CD4-positive, alpha-beta memory T cell (primary cell): ENCODE data around the gene PAGE4. TPM values are rescaled to one million over a fixed set of nuclear protein-coding genes. Genes with fewer than 3 reads are reported as not detected.

Experiments used
- CTCF ChIA-PET: fragments of 350-600 bp; sonication (Branson Sonifier 250); formaldehyde crosslinking; loops from one replicate; lab custom pipeline; 2021; ENCODE audit warnings: inconsistent platforms; ENCODE audit not compliant: partially characterized antibody; lab: Charles Lee
- POLR2A ChIA-PET: fragments of 350-600 bp; sonication (Branson Sonifier 250); formaldehyde crosslinking; loops from one replicate; lab custom pipeline; 2021; ENCODE audit not compliant: partially characterized antibody; lab: Charles Lee
- DNase-seq, 5 donors: peaks; one replicate each; pipeline versions ENCODE4 v3.0.0 to v3.0.0-alpha.2; 2020 to 2022; ENCODE audit warnings: mixed read lengths in 1 of 5
- H3K27ac ChIP-seq: one replicate; pipeline ENCODE4 v1.7.0; 2013; ENCODE audit warnings: low read depth, low read length
- H3K27me3 ChIP-seq: 2 replicates; pipeline ENCODE4 v1.7.0; 2013; ENCODE audit warnings: mild to moderate bottlenecking, low read length, moderate library complexity; ENCODE audit not compliant: insufficient read depth
- H3K36me3 ChIP-seq: 2 replicates; pipeline ENCODE4 v1.7.0; 2013; ENCODE audit warnings: mild to moderate bottlenecking, low read length, moderate library complexity; ENCODE audit not compliant: insufficient read depth
- H3K4me1 ChIP-seq: 2 replicates; pipeline ENCODE4 v1.7.0; 2013; ENCODE audit warnings: mild to moderate bottlenecking, low read length, moderate library complexity; ENCODE audit not compliant: insufficient read depth
- H3K4me3 ChIP-seq, 2 donors: one replicate each; pipeline ENCODE4 v1.7.0; 2013; ENCODE audit warnings: low read length in 2 of 2, mild to moderate bottlenecking in 1 of 2
- H3K9me3 ChIP-seq, 2 donors: one replicate each; pipeline ENCODE4 v1.7.0; 2013; ENCODE audit warnings: low read length in 2 of 2, control low read depth in 1 of 2; ENCODE audit not compliant: control insufficient read depth in 1 of 2
- H3K27ac Mint-ChIP-seq, 7 donors: one replicate each; pipeline ENCODE4 v1.8.0; 2020 to 2021; ENCODE audit warnings: mixed read lengths in 7 of 7, mild to moderate bottlenecking in 6 of 7, inconsistent platforms in 3 of 7, moderate library complexity in 3 of 7
- H3K27me3 Mint-ChIP-seq, 2 donors: one replicate each; pipeline ENCODE4 v1.8.0; 2020 to 2021; ENCODE audit warnings: mixed read lengths in 2 of 2
- H3K36me3 Mint-ChIP-seq, 2 donors: one replicate each; pipeline ENCODE4 v1.8.0; 2020 to 2021; ENCODE audit warnings: mixed read lengths in 2 of 2, inconsistent platforms in 1 of 2, mild to moderate bottlenecking in 1 of 2
- H3K4me1 Mint-ChIP-seq, 4 donors: one replicate each; pipeline ENCODE4 v1.8.0; 2020 to 2021; ENCODE audit warnings: mixed read lengths in 4 of 4, mild to moderate bottlenecking in 1 of 4
- H3K4me3 Mint-ChIP-seq, 8 donors: one replicate each; pipeline ENCODE4 v1.8.0; 2020 to 2021; ENCODE audit warnings: mixed read lengths in 8 of 8, mild to moderate bottlenecking in 7 of 8, moderate library complexity in 6 of 8, inconsistent platforms in 3 of 8
- H3K9me3 Mint-ChIP-seq, 8 donors: one replicate each; pipeline ENCODE4 v1.8.0; 2020 to 2021; ENCODE audit warnings: mixed read lengths in 8 of 8, mild to moderate bottlenecking in 5 of 8, inconsistent platforms in 3 of 8, moderate library complexity in 1 of 8
- intact Hi-C: fragments of 100-400 bp; cut with micrococcal nuclease; formaldehyde crosslinking; loops from one replicate; pipeline ENCODE4 v1.15.1; 2023
- polyA plus RNA-seq, 2 donors: library from polyadenylated mRNA; unstranded; fragments of 300-500 nt; fragmentation: Illumina TruSeq; gene quantifications; one replicate each; pipeline ENCODE4 v1.2.3, GENCODE V29; 2021
- total RNA-seq, 2 experiments: library from RNA; stranded (reverse); gene quantifications; one replicate each; pipeline ENCODE4 v1.2.3, GENCODE V29; 2021

The PAGE4 gene
- total and polyA plus RNA-seq, 4 experiments from 2014 or later, result not detected

GRCh38 chrX:49848275-49848674 is 19.2 kb downstream of the PAGE4 start:
- H3K4me3 ChIP-seq, result no peak overlapping the region
- no peaks in the 10 kb centered on the region for H3K4me1 ChIP-seq
- H3K36me3 Mint-ChIP-seq, result no peaks in the 10 kb centered on the region
- no peak overlapping the region for H3K27ac ChIP-seq
- intact Hi-C loops, result no loop called here
- POLR2A ChIA-PET, result no interaction called here
- no peaks in the 10 kb centered on the region for H3K4me1 Mint-ChIP-seq
- H3K27me3 ChIP-seq, result no peaks in the 10 kb centered on the region
- CTCF ChIA-PET, result interaction anchor here (0.9 kb wide), 1 partner anchor 9 kb away, joined by 3 read pairs; no protein-coding TSS in a partner anchor
- no peaks in the 10 kb centered on the region for H3K36me3 ChIP-seq
- no peak overlapping the region for H3K4me3 Mint-ChIP-seq
- H3K27ac Mint-ChIP-seq, result no peak overlapping the region
- no peaks in the 10 kb centered on the region for H3K9me3 ChIP-seq
- no peaks in the 10 kb centered on the region for H3K9me3 Mint-ChIP-seq
- H3K27me3 Mint-ChIP-seq, result peaks cover 0 to 3% of the 10 kb centered on the region in 2 donors
- no peak for DNase-seq

DNA sequence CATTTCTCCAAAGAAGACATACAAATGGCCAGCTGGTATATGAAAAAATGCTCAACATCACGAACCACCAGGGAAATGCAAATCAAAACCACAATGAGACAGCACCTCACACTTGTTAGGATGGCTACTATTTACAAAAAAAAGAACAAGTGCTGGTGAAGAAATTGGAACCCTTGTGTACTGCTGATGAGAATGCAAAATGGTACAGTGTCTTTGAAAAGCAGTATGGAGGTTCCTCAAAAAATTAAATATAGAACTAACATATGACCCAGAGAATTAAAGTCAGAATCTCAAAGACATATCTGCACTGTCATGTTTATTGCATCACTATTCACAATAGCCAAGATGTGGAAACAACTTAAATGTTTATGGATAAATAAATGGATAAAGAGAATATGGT is 20.9 kb downstream of the PAGE4 start:
- intact Hi-C loops, result no loop called here
- ChIA-PET POLR2A (no interaction called here), CTCF (no interaction called here)
- H3K36me3 ChIP-seq, result no peaks in the 10 kb centered on the region
- H3K27ac Mint-ChIP-seq, result no peak overlapping the region
- H3K36me3 Mint-ChIP-seq, result no peaks in the 10 kb centered on the region
- H3K4me1 ChIP-seq, result no peaks in the 10 kb centered on the region
- no peaks in the 10 kb centered on the region for H3K27me3 ChIP-seq
- no peaks in the 10 kb centered on the region for H3K9me3 ChIP-seq
- DNase-seq, result no peak
- peaks cover 0 to 3% of the 10 kb centered on the region in 2 donors for H3K27me3 Mint-ChIP-seq
- no peak overlapping the region for H3K4me3 ChIP-seq
- H3K27ac ChIP-seq, result no peak overlapping the region
- no peaks in the 10 kb centered on the region for H3K4me1 Mint-ChIP-seq
- no peak overlapping the region for H3K4me3 Mint-ChIP-seq
- H3K9me3 Mint-ChIP-seq, result no peaks in the 10 kb centered on the region

GRCh38 chrX:49853661-49854060 is 24.6 kb downstream of the PAGE4 start:
- Histone ChIP-seq H3K27me3 (no peaks in the 10 kb centered on the region), H3K9me3 (no peaks in the 10 kb centered on the region), H3K36me3 (no peaks in the 10 kb centered on the region), H3K27ac (no peak overlapping the region), H3K4me1 (no peaks in the 10 kb centered on the region), H3K4me3 (no peak overlapping the region)
- Mint-ChIP-seq H3K27me3 (no peaks in the 10 kb centered on the region), H3K27ac (no peak overlapping the region), H3K36me3 (no peaks in the 10 kb centered on the region), H3K9me3 (no peaks in the 10 kb centered on the region), H3K4me1 (no peaks in the 10 kb centered on the region), H3K4me3 (no peak overlapping the region)
- intact Hi-C loops, result no loop called here
- ChIA-PET POLR2A (no interaction called here), CTCF (no interaction called here)
- no peak for DNase-seq

DNA sequence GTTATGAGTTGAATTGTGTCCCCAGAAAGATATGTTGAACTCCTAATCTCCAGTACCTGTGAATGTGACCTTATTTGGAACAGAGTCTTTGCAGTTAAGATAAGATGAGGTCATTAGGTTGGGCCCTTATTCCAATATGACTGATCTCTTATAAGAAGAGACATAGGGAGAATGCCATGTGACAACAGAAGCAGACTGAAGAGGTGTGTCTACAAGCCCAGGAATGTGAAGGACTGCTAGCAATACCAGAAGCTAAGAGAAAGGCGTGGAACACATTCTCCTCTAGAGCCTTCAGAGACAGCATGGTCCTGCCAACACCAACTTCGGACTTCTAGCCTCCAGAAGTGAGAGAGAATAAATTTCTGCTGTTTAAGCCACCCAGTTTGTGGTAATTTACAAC is 27.7 kb downstream of the PAGE4 start:
- Histone ChIP-seq H3K9me3 (no peaks in the 10 kb centered on the region), H3K4me3 (no peak overlapping the region), H3K27me3 (no peaks in the 10 kb centered on the region), H3K27ac (no peak overlapping the region), H3K4me1 (no peaks in the 10 kb centered on the region), H3K36me3 (no peaks in the 10 kb centered on the region)
- POLR2A ChIA-PET, result no interaction called here
- DNase-seq, result no peak
- H3K27ac Mint-ChIP-seq, result no peak overlapping the region
- intact Hi-C loops, result no loop called here
- no peaks in the 10 kb centered on the region for H3K36me3 Mint-ChIP-seq
- H3K27me3 Mint-ChIP-seq, result no peaks in the 10 kb centered on the region
- no peaks in the 10 kb centered on the region for H3K4me1 Mint-ChIP-seq
- H3K9me3 Mint-ChIP-seq, result no peaks in the 10 kb centered on the region
- CTCF ChIA-PET, result no interaction called here
- H3K4me3 Mint-ChIP-seq, result no peak overlapping the region

- Histone ChIP-seq H3K4me1 (no peaks in the 10 kb centered on the region), H3K36me3 (no peaks in the 10 kb centered on the region), H3K4me3 (no peak overlapping the region), H3K9me3 (no peaks in the 10 kb centered on the region), H3K27ac (no peak overlapping the region), H3K27me3 (no peaks in the 10 kb centered on the region)
- intact Hi-C loops, result no loop called here
- H3K4me3 Mint-ChIP-seq, result no peak overlapping the region
- DNase-seq, result no peak
- POLR2A ChIA-PET, result no interaction called here
- H3K27me3 Mint-ChIP-seq, result no peaks in the 10 kb centered on the region
- no peak overlapping the region for H3K27ac Mint-ChIP-seq
- no peaks in the 10 kb centered on the region for H3K4me1 Mint-ChIP-seq
- no peaks in the 10 kb centered on the region for H3K9me3 Mint-ChIP-seq
- CTCF ChIA-PET, result no interaction called here
- no peaks in the 10 kb centered on the region for H3K36me3 Mint-ChIP-seq
Measured at GRCh38 chrX:49858341-49858740, 29.2 kb downstream of the PAGE4 start.

DNA sequence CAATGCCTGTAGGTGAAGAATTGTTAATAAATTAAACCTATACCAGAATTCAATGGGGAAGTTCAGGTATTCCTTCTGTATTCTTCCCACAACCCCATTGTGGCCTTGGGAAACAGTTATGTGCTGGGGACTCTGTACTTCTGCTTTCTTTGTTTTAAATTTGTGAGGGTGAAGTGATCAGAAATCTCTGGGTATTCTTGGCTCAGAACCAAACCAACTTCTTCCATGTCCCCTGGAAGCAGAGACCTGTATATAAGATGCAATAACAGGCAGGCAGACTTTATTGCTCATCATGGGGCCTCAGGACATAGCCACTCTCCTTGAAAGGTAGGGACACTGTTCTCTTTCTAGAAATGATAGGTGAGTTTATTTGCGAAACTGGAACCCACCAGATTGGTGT is 30.4 kb downstream of the PAGE4 start:
- H3K27me3 Mint-ChIP-seq, result no peaks in the 10 kb centered on the region
- no peak overlapping the region for H3K27ac ChIP-seq
- intact Hi-C loops, result no loop called here
- no peak overlapping the region for H3K4me3 Mint-ChIP-seq
- no peaks in the 10 kb centered on the region for H3K36me3 ChIP-seq
- ChIA-PET POLR2A (no interaction called here), CTCF (no interaction called here)
- no peaks in the 10 kb centered on the region for H3K27me3 ChIP-seq
- H3K4me1 Mint-ChIP-seq, result no peaks in the 10 kb centered on the region
- H3K36me3 Mint-ChIP-seq, result no peaks in the 10 kb centered on the region
- H3K9me3 ChIP-seq, result no peaks in the 10 kb centered on the region
- no peak overlapping the region for H3K4me3 ChIP-seq
- no peaks in the 10 kb centered on the region for H3K4me1 ChIP-seq
- H3K9me3 Mint-ChIP-seq, result no peaks in the 10 kb centered on the region
- no peak for DNase-seq
- no peak overlapping the region for H3K27ac Mint-ChIP-seq

GRCh38 chrX:49860867-49861535 is 31.9 kb downstream of the PAGE4 start:
- intact Hi-C loops, result no loop called here
- DNase-seq, result no peak
- no peaks in the 10 kb centered on the region for H3K4me1 Mint-ChIP-seq
- ChIA-PET CTCF (no interaction called here), POLR2A (no interaction called here)
- H3K4me3 Mint-ChIP-seq, result no peak overlapping the region
- Histone ChIP-seq H3K4me3 (no peak overlapping the region), H3K9me3 (no peaks in the 10 kb centered on the region), H3K36me3 (no peaks in the 10 kb centered on the region), H3K27me3 (no peaks in the 10 kb centered on the region), H3K4me1 (no peaks in the 10 kb centered on the region), H3K27ac (no peak overlapping the region)
- no peaks in the 10 kb centered on the region for H3K9me3 Mint-ChIP-seq
- no peaks in the 10 kb centered on the region for H3K27me3 Mint-ChIP-seq
- H3K36me3 Mint-ChIP-seq, result no peaks in the 10 kb centered on the region
- no peak overlapping the region for H3K27ac Mint-ChIP-seq

GRCh38 chrX:49862093-49862492 is 33.0 kb downstream of the PAGE4 start:
- POLR2A ChIA-PET, result no interaction called here
- Histone ChIP-seq H3K4me1 (no peaks in the 10 kb centered on the region), H3K36me3 (no peaks in the 10 kb centered on the region), H3K9me3 (no peaks in the 10 kb centered on the region), H3K27me3 (no peaks in the 10 kb centered on the region), H3K4me3 (no peak overlapping the region), H3K27ac (no peak overlapping the region)
- Mint-ChIP-seq H3K4me3 (no peak overlapping the region), H3K9me3 (no peaks in the 10 kb centered on the region), H3K27me3 (no peaks in the 10 kb centered on the region), H3K27ac (peak overlapping the region in 1 of 7 donors; percentile 27), H3K36me3 (no peaks in the 10 kb centered on the region), H3K4me1 (no peaks in the 10 kb centered on the region)
- intact Hi-C loops, result no loop called here
- DNase-seq, result no peak
- CTCF ChIA-PET, result no interaction called here
